ENCODE measurements around the gene UBR4. TPM values are rescaled to one million over a fixed set of nuclear protein-coding genes. Genes with fewer than 3 reads are reported as not detected.
"Not testable (repeated sequence)": the region's sequence is repeated elsewhere in the genome, so short reads cannot be mapped to it uniquely, and the experiment has no call there.

UBR4 gene
- polyA plus RNA-seq, 1 donor (not counting 4 experiments of a cell fraction or from before 2014, with no cell fraction given) = 39.0 TPM

DNA sequence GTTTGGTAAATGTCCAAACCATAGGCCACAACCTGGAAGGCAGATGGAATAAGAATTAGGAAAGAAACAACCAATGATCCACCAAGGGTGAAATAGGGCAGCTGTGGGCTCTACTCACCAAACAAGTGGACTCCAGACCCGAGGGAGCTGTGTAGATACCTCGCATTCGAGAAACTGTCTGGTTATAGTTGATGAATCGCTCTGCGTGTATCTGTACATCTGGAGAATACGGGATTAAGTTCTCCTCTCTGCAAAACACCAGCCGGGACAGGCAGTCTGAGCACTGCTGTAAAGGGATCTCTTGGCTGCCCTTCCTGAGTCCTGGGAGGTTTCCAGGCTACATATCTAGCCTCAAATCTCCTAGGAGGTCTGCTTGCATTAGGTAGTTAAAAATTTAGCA lies 9.4 kb upstream of the UBR4 start:
- Histone ChIP-seq H3K9ac (ENCODE audit: control insufficient read depth, extremely low read depth, insufficient read depth, low read length) (no peak overlapping the region), H3K36me3 (ENCODE audit: control insufficient read depth in 2 of 2, extremely low read depth in 1 of 2, insufficient read depth in 2 of 2, low read length in 2 of 2) (peaks cover 34 to 42% of the 10 kb centered on the region in 2 experiments), H3K4me2 (ENCODE audit: control insufficient read depth, extremely low read depth, insufficient read depth, low read depth, low read length) (no peak overlapping the region), H3K4me3 (ENCODE audit: control insufficient read depth in 2 of 3, extremely low read depth in 1 of 3, insufficient read depth in 2 of 3, low read depth in 1 of 3, low read length in 3 of 3) (no peak overlapping the region), H4K20me1 (ENCODE audit: control insufficient read depth, extremely low read depth, insufficient read depth, low read length) (no peaks in the 10 kb centered on the region), H3K9me1 (ENCODE audit: control insufficient read depth, extremely low read depth, insufficient read depth, low read length) (no peaks in the 10 kb centered on the region), H3K4me1 (ENCODE audit: control insufficient read depth, extremely low read depth, insufficient read depth, low read length) (no peaks in the 10 kb centered on the region), H2AFZ (ENCODE audit: control insufficient read depth, low read length) (no peak overlapping the region), H3K27me3 (ENCODE audit: control insufficient read depth, extremely low read depth, insufficient read depth, low read length) (no peaks in the 10 kb centered on the region), H3K27ac (ENCODE audit: control insufficient read depth, insufficient read depth, low read length) (no peak overlapping the region), H3K79me2 (ENCODE audit: control insufficient read depth, insufficient read depth, low read length) (peaks cover 1% of the 10 kb centered on the region), H3K9me3 (ENCODE audit: control insufficient read depth, low read depth, low read length) (no peaks in the 10 kb centered on the region)
- TF ChIP-seq EZH2 (IDR thresholded peaks at IDR 0.05; ENCODE audit: low read length) = no peak
- TF ChIP-seq, protein P1, sequence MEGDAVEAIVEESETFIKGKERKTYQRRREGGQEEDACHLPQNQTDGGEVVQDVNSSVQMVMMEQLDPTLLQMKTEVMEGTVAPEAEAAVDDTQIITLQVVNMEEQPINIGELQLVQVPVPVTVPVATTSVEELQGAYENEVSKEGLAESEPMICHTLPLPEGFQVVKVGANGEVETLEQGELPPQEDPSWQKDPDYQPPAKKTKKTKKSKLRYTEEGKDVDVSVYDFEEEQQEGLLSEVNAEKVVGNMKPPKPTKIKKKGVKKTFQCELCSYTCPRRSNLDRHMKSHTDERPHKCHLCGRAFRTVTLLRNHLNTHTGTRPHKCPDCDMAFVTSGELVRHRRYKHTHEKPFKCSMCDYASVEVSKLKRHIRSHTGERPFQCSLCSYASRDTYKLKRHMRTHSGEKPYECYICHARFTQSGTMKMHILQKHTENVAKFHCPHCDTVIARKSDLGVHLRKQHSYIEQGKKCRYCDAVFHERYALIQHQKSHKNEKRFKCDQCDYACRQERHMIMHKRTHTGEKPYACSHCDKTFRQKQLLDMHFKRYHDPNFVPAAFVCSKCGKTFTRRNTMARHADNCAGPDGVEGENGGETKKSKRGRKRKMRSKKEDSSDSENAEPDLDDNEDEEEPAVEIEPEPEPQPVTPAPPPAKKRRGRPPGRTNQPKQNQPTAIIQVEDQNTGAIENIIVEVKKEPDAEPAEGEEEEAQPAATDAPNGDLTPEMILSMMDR (optimal IDR thresholded peaks at IDR 0.05 in 1 of 3, IDR thresholded peaks at IDR 0.05 in 1 of 3, conservative IDR thresholded peaks at IDR 0.05 in 1 of 3; ENCODE audit: extremely low read depth in 1 of 3, insufficient read depth in 2 of 3, low read length in 3 of 3) = no peak
- dilution Hi-C loops (cut with MboI; ENCODE audit: extremely low pct_ligation_motif_present, low sequenced_read_pairs) = no loop called here
- FAIRE-seq = no peak
- DNase-seq (ENCODE audit: low read depth, low spot score) = no peak

DNA sequence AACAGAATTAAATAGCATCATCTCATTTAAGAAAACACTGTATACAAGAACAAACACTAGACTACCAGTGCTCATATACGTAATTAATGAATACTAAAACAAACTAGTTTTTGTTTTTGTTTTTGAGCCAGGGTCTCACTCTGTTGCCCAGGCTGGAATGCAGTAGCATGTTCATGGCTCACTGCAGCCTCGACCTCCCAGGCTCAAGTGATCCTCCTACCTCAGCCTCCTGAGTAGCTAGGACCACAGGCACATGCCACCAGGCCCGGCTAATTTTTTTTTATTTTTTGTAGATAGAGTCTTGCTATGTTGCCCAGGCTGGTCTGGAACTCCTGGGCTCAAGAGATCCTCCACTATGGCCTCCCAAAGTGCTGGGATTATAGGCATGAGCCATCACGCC lies 6.5 kb upstream of the UBR4 start:
- FAIRE-seq; H3K27ac ChIP-seq (ENCODE audit: control insufficient read depth, insufficient read depth, low read length); H2AFZ ChIP-seq (ENCODE audit: control insufficient read depth, low read length); H3K4me2 ChIP-seq (ENCODE audit: control insufficient read depth, extremely low read depth, insufficient read depth, low read depth, low read length); H3K9me1 ChIP-seq (ENCODE audit: control insufficient read depth, extremely low read depth, insufficient read depth, low read length); H3K4me3 ChIP-seq (ENCODE audit: control insufficient read depth in 2 of 3, extremely low read depth in 1 of 3, insufficient read depth in 2 of 3, low read depth in 1 of 3, low read length in 3 of 3); H3K9me3 ChIP-seq (ENCODE audit: control insufficient read depth, low read depth, low read length); dilution Hi-C loops (cut with MboI; ENCODE audit: extremely low pct_ligation_motif_present, low sequenced_read_pairs); H3K9ac ChIP-seq (ENCODE audit: control insufficient read depth, extremely low read depth, insufficient read depth, low read length); H4K20me1 ChIP-seq (ENCODE audit: control insufficient read depth, extremely low read depth, insufficient read depth, low read length); DNase-seq (ENCODE audit: low read depth, low spot score); H3K4me1 ChIP-seq (ENCODE audit: control insufficient read depth, extremely low read depth, insufficient read depth, low read length); H3K27me3 ChIP-seq (ENCODE audit: control insufficient read depth, extremely low read depth, insufficient read depth, low read length): not testable (repeated sequence)
- Histone ChIP-seq H3K36me3 (ENCODE audit: control insufficient read depth in 2 of 2, extremely low read depth in 1 of 2, insufficient read depth in 2 of 2, low read length in 2 of 2) (peaks cover 24 to 42% of the 10 kb centered on the region in 2 experiments), H3K79me2 (ENCODE audit: control insufficient read depth, insufficient read depth, low read length) (peaks cover 23% of the 10 kb centered on the region)

DNA sequence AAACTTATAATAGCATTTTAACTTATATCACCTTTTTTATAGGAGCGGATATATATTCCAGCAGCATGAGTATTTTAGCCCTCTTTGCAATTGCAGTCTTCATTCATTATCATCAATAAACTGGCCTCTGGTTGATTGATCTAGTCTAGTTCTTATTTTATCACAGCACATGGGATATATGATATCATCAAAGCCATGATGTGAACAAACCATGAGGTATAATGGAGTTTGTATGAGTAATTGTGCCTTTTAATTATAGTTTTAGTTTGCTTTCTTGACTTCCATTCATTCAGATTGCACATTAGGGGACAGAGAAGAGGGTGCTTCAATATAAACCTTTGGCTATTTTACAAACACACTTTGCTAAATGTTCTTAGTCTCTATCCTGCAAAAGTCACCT lies 3.5 kb upstream of the UBR4 start:
- no peaks in the 10 kb centered on the region for H3K9me1 ChIP-seq (ENCODE audit: control insufficient read depth, extremely low read depth, insufficient read depth, low read length)
- dilution Hi-C loops (cut with MboI; ENCODE audit: extremely low pct_ligation_motif_present, low sequenced_read_pairs) = no loop called here
- FAIRE-seq = no peak
- no peak overlapping the region for H3K27ac ChIP-seq (ENCODE audit: control insufficient read depth, insufficient read depth, low read length)
- peaks cover 6 to 23% of the 10 kb centered on the region in 2 experiments for H3K36me3 ChIP-seq (ENCODE audit: control insufficient read depth in 2 of 2, extremely low read depth in 1 of 2, insufficient read depth in 2 of 2, low read length in 2 of 2)
- TF ChIP-seq EZH2 (IDR thresholded peaks at IDR 0.05; ENCODE audit: low read length) = no peak
- TF ChIP-seq, protein P1 (optimal IDR thresholded peaks at IDR 0.05 in 1 of 3, IDR thresholded peaks at IDR 0.05 in 1 of 3, conservative IDR thresholded peaks at IDR 0.05 in 1 of 3; ENCODE audit: extremely low read depth in 1 of 3, insufficient read depth in 2 of 3, low read length in 3 of 3) = no peak
- H4K20me1 ChIP-seq (ENCODE audit: control insufficient read depth, extremely low read depth, insufficient read depth, low read length) = no peaks in the 10 kb centered on the region
- no peaks in the 10 kb centered on the region for H3K9me3 ChIP-seq (ENCODE audit: control insufficient read depth, low read depth, low read length)
- no peaks in the 10 kb centered on the region for H3K27me3 ChIP-seq (ENCODE audit: control insufficient read depth, extremely low read depth, insufficient read depth, low read length)
- H3K79me2 ChIP-seq (ENCODE audit: control insufficient read depth, insufficient read depth, low read length) = peaks cover 51% of the 10 kb centered on the region
- H2AFZ ChIP-seq (ENCODE audit: control insufficient read depth, low read length) = no peak overlapping the region
- no peak for DNase-seq (ENCODE audit: low read depth, low spot score)
- no peak overlapping the region for H3K4me3 ChIP-seq (ENCODE audit: control insufficient read depth in 2 of 3, extremely low read depth in 1 of 3, insufficient read depth in 2 of 3, low read depth in 1 of 3, low read length in 3 of 3)
- H3K9ac ChIP-seq (ENCODE audit: control insufficient read depth, extremely low read depth, insufficient read depth, low read length) = no peak overlapping the region
- peaks cover 19% of the 10 kb centered on the region for H3K4me1 ChIP-seq (ENCODE audit: control insufficient read depth, extremely low read depth, insufficient read depth, low read length)
- no peak overlapping the region for H3K4me2 ChIP-seq (ENCODE audit: control insufficient read depth, extremely low read depth, insufficient read depth, low read depth, low read length)

Measured in keratinocyte (primary cell).